Measurements from ENCODE around the gene NKTR. TPM values are rescaled to one million over a fixed set of nuclear protein-coding genes. Genes with fewer than 3 reads are reported as not detected.
A peak's percentile ranks its signal among the peaks of the same experiment; 100 is the strongest.

The NKTR gene
- total and polyA plus RNA-seq, 9 of the 15 experiments (the other 6 are each of a cell fraction or from before 2014, with no cell fraction given): 19.7 to 123 (median 92.6) TPM

GRCh38 chr3:42654331-42655201 lies 54.1 kb downstream of the NKTR start (continued):
- TF ChIP-seq E2F6 (IDR thresholded peaks at IDR 0.05; ENCODE audit: borderline replicate concordance in 1 of 2, extremely low read depth in 1 of 2, insufficient read depth in 1 of 2, insufficient read length in 1 of 2, low read depth in 1 of 2, low read length in 1 of 2, poor library complexity in 1 of 2, severe bottlenecking in 1 of 2) (peak; percentile 93 to 97), XRCC4 (IDR thresholded peaks at IDR 0.05; ENCODE audit: extremely low read depth, insufficient read depth, insufficient read length) (no peak), HMGN3 (IDR thresholded peaks at IDR 0.05; ENCODE audit: borderline replicate concordance, extremely low read depth, insufficient read length, low read depth, low read length) (peak; percentile 48), YY1 (IDR thresholded peaks at IDR 0.05; ENCODE audit: borderline replicate concordance in 1 of 3, control insufficient read depth in 1 of 3, extremely low read depth in 1 of 3, insufficient read depth in 3 of 3, insufficient read length in 1 of 3, insufficient replicate concordance in 2 of 3, low read depth in 1 of 3, low read length in 2 of 3) (peak in 2 of 3 experiments; percentile 53 to 80), BCOR (IDR thresholded peaks at IDR 0.05) (peak; percentile 81), CREBBP (IDR thresholded peaks at IDR 0.05; ENCODE audit: low read depth, low read length) (no peak), ZNF253 (CRISPR knock-in tag; conservative IDR thresholded peaks at IDR 0.05) (no peak), ETS1 (conservative IDR thresholded peaks at IDR 0.05; ENCODE audit: control insufficient read depth, low read depth, low read length) (no peak), KLF13 (tag; IDR thresholded peaks at IDR 0.05; ENCODE audit: borderline replicate concordance, low read depth) (no peak), NR2C1 (IDR thresholded peaks at IDR 0.05) (no peak), NR2C1 (tag; IDR thresholded peaks at IDR 0.05) (0 out of 2 replicates have a peak, but pooled peaks have one; percentile 23), HEY1 (CRISPR knock-in tag; IDR thresholded peaks at IDR 0.05; ENCODE audit: borderline replicate concordance) (no peak), U2AF1 (optimal IDR thresholded peaks at IDR 0.05; ENCODE audit: low read depth, low read length) (peak; percentile 43), ZFX (CRISPR knock-in tag; IDR thresholded peaks at IDR 0.05) (peak; percentile 81), NRF1 (conservative IDR thresholded peaks at IDR 0.05 in 1 of 2, IDR thresholded peaks at IDR 0.05 in 1 of 2) (peak; percentile 33; a peak in 3 of 4 replicates)
- TF ChIP-seq, protein P1, sequence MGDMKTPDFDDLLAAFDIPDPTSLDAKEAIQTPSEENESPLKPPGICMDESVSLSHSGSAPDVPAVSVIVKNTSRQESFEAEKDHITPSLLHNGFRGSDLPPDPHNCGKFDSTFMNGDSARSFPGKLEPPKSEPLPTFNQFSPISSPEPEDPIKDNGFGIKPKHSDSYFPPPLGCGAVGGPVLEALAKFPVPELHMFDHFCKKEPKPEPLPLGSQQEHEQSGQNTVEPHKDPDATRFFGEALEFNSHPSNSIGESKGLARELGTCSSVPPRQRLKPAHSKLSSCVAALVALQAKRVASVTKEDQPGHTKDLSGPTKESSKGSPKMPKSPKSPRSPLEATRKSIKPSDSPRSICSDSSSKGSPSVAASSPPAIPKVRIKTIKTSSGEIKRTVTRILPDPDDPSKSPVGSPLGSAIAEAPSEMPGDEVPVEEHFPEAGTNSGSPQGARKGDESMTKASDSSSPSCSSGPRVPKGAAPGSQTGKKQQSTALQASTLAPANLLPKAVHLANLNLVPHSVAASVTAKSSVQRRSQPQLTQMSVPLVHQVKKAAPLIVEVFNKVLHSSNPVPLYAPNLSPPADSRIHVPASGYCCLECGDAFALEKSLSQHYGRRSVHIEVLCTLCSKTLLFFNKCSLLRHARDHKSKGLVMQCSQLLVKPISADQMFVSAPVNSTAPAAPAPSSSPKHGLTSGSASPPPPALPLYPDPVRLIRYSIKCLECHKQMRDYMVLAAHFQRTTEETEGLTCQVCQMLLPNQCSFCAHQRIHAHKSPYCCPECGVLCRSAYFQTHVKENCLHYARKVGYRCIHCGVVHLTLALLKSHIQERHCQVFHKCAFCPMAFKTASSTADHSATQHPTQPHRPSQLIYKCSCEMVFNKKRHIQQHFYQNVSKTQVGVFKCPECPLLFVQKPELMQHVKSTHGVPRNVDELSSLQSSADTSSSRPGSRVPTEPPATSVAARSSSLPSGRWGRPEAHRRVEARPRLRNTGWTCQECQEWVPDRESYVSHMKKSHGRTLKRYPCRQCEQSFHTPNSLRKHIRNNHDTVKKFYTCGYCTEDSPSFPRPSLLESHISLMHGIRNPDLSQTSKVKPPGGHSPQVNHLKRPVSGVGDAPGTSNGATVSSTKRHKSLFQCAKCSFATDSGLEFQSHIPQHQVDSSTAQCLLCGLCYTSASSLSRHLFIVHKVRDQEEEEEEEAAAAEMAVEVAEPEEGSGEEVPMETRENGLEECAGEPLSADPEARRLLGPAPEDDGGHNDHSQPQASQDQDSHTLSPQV (IDR thresholded peaks at IDR 0.05): peak; percentile 22; the same call in 1 of the 2 replicates
- TF ChIP-seq, protein P2, sequence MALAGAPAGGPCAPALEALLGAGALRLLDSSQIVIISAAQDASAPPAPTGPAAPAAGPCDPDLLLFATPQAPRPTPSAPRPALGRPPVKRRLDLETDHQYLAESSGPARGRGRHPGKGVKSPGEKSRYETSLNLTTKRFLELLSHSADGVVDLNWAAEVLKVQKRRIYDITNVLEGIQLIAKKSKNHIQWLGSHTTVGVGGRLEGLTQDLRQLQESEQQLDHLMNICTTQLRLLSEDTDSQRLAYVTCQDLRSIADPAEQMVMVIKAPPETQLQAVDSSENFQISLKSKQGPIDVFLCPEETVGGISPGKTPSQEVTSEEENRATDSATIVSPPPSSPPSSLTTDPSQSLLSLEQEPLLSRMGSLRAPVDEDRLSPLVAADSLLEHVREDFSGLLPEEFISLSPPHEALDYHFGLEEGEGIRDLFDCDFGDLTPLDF (CRISPR knock-in tag; IDR thresholded peaks at IDR 0.05): no peak

Data from K562 (cell line).